ENCODE data around the gene LHX4.

LHX4 gene

GRCh38 chr1:180257486-180257885 is 27.4 kb downstream of the LHX4 start:
- no peak for DNase-seq (ENCODE audit: low spot score)

- no peak for DNase-seq (ENCODE audit: low spot score)
These were observed 28.2 kb downstream of the LHX4 start for GRCh38 chr1:180258290-180258689.

GRCh38 chr1:180258935-180259334 is 28.9 kb downstream of the LHX4 start:
- DNase-seq (ENCODE audit: low spot score), result no peak

GRCh38 chr1:180259431-180260338 is 29.6 kb downstream of the LHX4 start:
- DNase-seq (ENCODE audit: low spot score), result no peak

- no peak for DNase-seq (ENCODE audit: low spot score)
These were observed 30.5 kb downstream of the LHX4 start for GRCh38 chr1:180260541-180260940.

GRCh38 chr1:180261030-180261429 is 31.0 kb downstream of the LHX4 start:
- DNase-seq (ENCODE audit: low spot score), result no peak

- DNase-seq (ENCODE audit: low spot score), result no peak
These were observed 31.6 kb downstream of the LHX4 start for GRCh38 chr1:180261524-180262155.

GRCh38 chr1:180262628-180263488 is 32.8 kb downstream of the LHX4 start:
- DNase-seq (ENCODE audit: low spot score), result no peak

- DNase-seq (ENCODE audit: low spot score), result no peak
These were observed 34.5 kb downstream of the LHX4 start for GRCh38 chr1:180264595-180264994.

- DNase-seq (ENCODE audit: low spot score), result no peak
These were observed 35.1 kb downstream of the LHX4 start for GRCh38 chr1:180265201-180265600.

- DNase-seq (ENCODE audit: low spot score), result no peak
These were observed 35.8 kb downstream of the LHX4 start for GRCh38 chr1:180265871-180266270.

- no peak for DNase-seq (ENCODE audit: low spot score)
These were observed 36.5 kb downstream of the LHX4 start for GRCh38 chr1:180266275-180267210.

- DNase-seq (ENCODE audit: low spot score), result no peak
These were observed 37.1 kb downstream of the LHX4 start for GRCh38 chr1:180267211-180267561.

GRCh38 chr1:180267761-180268555 is 37.9 kb downstream of the LHX4 start:
- DNase-seq (ENCODE audit: low spot score), result peak; percentile 50

GRCh38 chr1:180268556-180269075 is 38.6 kb downstream of the LHX4 start:
- DNase-seq (ENCODE audit: low spot score), result no peak

- DNase-seq (ENCODE audit: low spot score), result peak; percentile 26
These were observed 39.8 kb downstream of the LHX4 start for GRCh38 chr1:180269645-180270529.

GRCh38 chr1:180270530-180271271 is 40.6 kb downstream of the LHX4 start:
- DNase-seq (ENCODE audit: low spot score), result peak; percentile 37
